Endometrial microvascular endothelial cells (primary cell): ENCODE data around the gene ADAM21. TPM values are rescaled to one million over a fixed set of nuclear protein-coding genes. Genes with fewer than 3 reads are reported as not detected.
"Not testable (repeated sequence)": the region's sequence is repeated elsewhere in the genome, so short reads cannot be mapped to it uniquely, and the experiment has no call there.

Source experiments
- in situ Hi-C: cut with HindIII; loops from 2 replicates; pipeline ENCODE4 v1.10.0; 2017; ENCODE audit warnings: low sequenced_read_pairs, low pct_unique_long_range_greater_than_20kb; ENCODE audit errors: inconsistent ontology term
- total RNA-seq: library from RNA; depleted of rRNA; stranded (reverse); fragments of >200 nt; gene quantifications from one replicate; pipeline ENCODE4 v1.2.3, GENCODE V29; 2015; ENCODE audit errors: inconsistent ontology term

The ADAM21 gene
- total RNA-seq, result 0.65 TPM

DNA sequence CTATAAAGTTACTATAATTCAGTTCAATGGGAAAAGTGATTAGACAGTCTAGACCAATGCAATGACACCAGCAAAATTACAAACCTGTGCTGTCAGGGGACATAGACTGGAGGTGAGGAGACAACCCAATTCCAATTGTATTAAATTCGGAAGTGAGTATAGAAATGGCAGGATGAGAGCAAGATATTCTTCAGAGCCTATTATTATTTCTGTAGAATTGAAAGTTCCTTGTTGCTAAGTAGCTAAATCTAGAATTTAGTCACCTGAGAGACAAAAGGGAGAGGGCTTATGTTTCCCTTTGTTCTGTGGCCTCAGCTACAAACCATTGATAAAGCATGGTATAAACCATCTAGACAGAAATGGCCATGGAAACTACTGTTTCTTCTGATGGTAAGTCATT lies at the start of gene ADAM21:
Gene ADAM21, plus strand, starts transcription at position 301 of the 400 bp plus-strand sequence. CDS start 5,326 bp downstream, outside the sequence.
- in situ Hi-C loops, result no loop called here

GRCh38 chr14:70403335-70403734 lies 48.6 kb upstream of the ADAM21 start:
- in situ Hi-C loops, result not testable (repeated sequence)

- in situ Hi-C loops, result not testable (repeated sequence)
These were observed 45.8 kb upstream of the ADAM21 start for GRCh38 chr14:70406216-70406615.

DNA sequence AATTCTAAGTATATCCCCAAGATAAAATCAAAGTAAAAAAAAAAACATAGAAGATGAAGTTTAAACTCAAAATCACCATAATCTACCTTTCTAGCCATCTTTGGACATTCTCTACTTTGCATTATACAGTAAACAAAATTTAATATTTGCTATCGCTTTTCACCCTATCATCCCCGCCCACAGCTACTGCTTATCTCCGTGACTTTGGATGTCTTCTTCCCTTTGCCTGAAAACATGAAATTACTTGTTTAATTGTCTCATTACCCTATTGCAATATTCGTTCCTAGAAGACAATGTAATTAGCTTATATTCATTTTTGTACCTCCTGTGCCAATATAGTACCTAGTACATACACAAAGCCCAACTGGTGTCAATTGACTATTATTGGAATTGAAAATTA lies 44.4 kb upstream of the ADAM21 start:
- in situ Hi-C loops, result no loop called here

- in situ Hi-C loops, result no loop called here
These were observed 36.2 kb upstream of the ADAM21 start for GRCh38 chr14:70415788-70416187.

GRCh38 chr14:70416338-70416724 lies 35.6 kb upstream of the ADAM21 start:
- in situ Hi-C loops, result no loop called here

DNA sequence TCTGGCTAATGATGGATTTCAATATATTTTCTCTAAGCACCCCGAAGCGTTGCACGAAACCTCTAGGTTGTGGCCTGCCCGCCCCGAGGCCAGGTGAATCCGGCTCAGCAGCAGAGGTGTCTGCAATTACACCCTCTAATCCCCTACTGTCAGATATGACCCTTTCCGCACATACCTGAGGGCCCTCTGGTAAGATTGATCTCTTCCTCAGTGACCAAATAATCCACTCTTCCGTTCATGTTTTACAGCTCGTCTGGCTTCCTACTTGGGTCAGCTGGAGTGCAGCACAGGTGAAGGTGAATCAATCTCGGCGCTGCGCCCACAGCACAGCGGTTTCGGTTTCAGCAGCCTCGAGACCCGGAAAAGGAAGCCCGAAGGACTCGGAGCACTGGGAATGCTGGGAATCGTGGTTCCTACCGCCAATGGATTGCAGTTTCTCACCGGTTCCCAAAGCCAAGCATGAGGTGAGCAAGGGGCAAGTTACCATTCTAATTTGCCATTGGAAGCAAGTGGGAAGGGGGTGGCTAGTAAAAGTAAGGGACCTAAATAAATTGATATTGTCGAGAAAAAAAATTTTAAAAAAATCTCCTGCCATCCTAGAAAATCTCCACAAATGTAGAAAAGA lies 35.1 kb upstream of the ADAM21 start, which contains the start of gene SYNJ2BP:
Gene SYNJ2BP, minus strand, starts transcription at position 366 of the 625 bp plus-strand sequence. Its CDS starts 127 bp downstream, at position 239.
- in situ Hi-C loops, result no loop called here

DNA sequence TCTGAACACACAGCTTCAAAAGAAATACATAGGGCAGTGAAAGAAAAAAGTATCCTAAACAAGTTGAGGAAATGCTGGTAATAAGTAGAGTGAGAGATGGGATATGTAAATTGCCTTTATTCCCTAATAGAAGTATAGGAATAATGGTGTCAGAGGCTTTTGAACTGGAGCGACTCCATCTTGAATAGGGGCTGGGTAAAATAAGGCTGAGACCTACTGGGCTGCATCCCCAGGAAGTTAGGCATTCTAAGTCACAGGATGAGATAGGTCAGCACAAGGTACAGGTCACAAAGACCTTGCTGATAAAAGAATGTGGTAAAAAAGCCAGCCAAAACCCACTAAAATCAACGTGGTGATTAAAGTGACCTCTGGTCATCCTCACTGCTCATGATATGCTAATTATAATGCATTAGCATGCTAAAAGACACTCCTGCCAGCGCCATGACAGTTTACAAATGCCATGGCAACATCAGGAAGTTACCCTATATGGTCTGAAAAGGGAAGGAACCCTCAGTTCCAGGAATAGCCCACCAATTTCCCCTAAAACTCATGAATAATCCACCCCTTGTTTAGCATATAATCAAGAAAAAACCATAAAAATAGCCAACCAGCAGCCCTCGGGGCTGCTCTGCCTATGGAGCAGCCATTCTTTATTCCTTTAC lies 32.6 kb upstream of the ADAM21 start:
- in situ Hi-C loops, result not testable (repeated sequence)

DNA sequence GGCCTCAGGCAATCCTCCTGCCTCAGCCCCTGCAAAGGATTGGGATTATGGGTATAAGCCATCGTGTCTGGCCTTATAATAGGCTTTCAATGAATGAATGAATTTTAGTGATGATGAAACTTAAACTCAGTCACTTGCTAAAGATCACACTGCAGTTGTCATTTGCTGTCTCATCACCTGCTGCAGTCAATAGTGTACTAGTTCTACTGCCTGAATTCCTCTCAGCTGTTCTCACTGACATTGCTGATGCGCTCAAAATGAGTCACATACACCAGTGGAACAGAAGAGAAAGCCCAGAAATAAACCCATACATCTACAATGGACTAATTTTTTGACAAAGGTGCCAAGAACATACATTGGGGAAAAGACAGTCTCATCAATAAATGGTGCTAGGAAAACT lies 29.4 kb upstream of the ADAM21 start:
- in situ Hi-C loops, result no loop called here

GRCh38 chr14:70425354-70425753 lies 26.6 kb upstream of the ADAM21 start:
- in situ Hi-C loops, result no loop called here

- in situ Hi-C loops, result not testable (repeated sequence)
These were observed 25.4 kb upstream of the ADAM21 start for GRCh38 chr14:70426555-70426954.

- in situ Hi-C loops, result no loop called here
These were observed 15.1 kb upstream of the ADAM21 start for GRCh38 chr14:70436867-70437266.

GRCh38 chr14:70441641-70442040 lies 10.3 kb upstream of the ADAM21 start:
- in situ Hi-C loops, result no loop called here

DNA sequence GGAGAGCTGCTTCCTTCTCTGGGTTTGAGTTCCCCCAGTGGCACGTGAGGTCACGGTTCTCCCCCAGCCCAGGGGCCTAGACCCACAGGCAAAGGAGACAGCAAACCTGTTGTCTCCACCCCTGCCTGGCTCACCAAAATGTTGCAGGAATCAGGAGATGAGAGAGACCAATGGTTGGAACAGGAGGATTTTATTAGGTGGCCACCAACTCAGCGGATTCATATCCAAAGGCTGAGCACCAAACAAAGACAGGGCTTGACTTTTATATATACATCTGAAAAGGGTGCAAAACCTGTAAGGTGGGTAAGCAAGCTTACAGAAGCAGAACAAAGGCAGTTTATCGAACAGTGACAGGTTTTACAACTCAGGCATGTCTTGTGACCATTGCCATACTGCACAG lies 9.2 kb upstream of the ADAM21 start:
- in situ Hi-C loops, result no loop called here

DNA sequence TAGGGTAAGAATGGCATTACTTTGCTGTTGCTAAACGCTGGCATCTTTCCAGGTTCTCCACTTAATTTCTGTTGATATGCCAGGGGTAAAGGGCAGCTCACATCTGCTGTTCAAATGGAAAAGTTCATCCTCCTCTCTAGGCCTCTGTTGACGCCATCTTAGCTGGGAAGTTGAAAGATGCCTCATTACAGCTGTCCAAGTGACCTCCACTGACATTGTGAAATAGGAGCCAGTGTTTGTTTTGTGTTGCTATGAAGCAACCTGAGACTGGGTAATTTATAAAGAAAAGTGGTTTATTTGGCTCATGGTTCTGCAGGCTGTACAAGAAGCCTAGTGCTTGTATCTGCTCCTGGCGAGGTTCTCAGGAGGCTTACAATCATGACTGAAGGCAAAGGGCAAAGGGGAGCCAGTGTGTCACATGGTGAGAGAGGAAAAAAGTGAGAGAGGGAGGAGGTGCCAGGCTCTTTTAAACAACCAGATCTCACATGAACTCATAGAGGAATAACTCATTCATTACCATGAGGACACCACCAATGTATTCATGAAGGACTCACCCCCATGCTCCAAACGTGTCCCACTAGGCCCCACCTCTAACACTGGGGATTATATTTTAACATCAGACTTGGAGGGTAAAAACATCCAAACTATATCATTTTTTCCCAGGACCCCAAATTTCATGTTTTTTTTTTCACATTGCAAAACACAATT lies 3.2 kb upstream of the ADAM21 start:
- in situ Hi-C loops, result no loop called here

GRCh38 chr14:70454731-70455130 lies 2.8 kb downstream of the ADAM21 start:
- in situ Hi-C loops, result no loop called here

GRCh38 chr14:70468731-70469130 lies 16.8 kb downstream of the ADAM21 start:
- in situ Hi-C loops, result no loop called here

GRCh38 chr14:70470863-70471563 lies 19.0 kb downstream of the ADAM21 start:
- in situ Hi-C loops, result not testable (repeated sequence)
